ENCODE data around the gene ZP2.

DNA sequence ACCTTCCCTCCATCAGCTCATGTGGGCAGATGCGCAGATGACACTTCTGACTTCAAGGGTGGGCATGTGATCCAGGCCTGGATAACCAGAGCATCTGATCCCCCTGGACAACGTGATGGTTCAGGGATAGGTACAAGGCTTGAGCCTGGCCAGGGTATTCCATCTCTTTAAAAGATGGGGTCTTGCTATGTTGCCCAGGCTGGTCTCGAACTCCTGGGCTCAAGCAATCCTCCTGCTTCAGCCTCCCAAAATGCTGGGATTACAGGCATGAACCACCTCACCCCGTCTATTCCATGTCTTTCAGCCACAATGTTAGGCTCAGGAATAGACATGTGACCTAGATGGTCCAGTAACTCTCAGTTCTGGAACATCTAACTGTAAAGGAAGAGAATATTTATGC lies 45.9 kb upstream of the ZP2 start:
- TF ChIP-seq, protein P1, sequence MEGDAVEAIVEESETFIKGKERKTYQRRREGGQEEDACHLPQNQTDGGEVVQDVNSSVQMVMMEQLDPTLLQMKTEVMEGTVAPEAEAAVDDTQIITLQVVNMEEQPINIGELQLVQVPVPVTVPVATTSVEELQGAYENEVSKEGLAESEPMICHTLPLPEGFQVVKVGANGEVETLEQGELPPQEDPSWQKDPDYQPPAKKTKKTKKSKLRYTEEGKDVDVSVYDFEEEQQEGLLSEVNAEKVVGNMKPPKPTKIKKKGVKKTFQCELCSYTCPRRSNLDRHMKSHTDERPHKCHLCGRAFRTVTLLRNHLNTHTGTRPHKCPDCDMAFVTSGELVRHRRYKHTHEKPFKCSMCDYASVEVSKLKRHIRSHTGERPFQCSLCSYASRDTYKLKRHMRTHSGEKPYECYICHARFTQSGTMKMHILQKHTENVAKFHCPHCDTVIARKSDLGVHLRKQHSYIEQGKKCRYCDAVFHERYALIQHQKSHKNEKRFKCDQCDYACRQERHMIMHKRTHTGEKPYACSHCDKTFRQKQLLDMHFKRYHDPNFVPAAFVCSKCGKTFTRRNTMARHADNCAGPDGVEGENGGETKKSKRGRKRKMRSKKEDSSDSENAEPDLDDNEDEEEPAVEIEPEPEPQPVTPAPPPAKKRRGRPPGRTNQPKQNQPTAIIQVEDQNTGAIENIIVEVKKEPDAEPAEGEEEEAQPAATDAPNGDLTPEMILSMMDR (IDR thresholded peaks at IDR 0.05), result no peak
- no peak for TF ChIP-seq ZFX (IDR thresholded peaks at IDR 0.05; ENCODE audit: borderline replicate concordance)
